ENCODE results near the gene BZW1.

- no peak for TF ChIP-seq CTCF (IDR thresholded peaks at IDR 0.05; ENCODE audit: borderline replicate concordance, extremely low read depth, low read length, poor library complexity, severe bottlenecking)
- TF ChIP-seq EZH2 (IDR thresholded peaks at IDR 0.05; ENCODE audit: borderline replicate concordance, low read depth, low read length, severe bottlenecking) = no peak
Observed at GRCh38 chr2:200778038-200778437, 33.7 kb upstream of the BZW1 start.
